ENCODE results near the gene PDE2A. TPM values are rescaled to one million over a fixed set of nuclear protein-coding genes. Genes with fewer than 3 reads are reported as not detected.

Gene PDE2A
- total RNA-seq, 4 donors from 2014 or later, result 13.8 to 185 (median 94.2) TPM

GRCh38 chr11:72684236-72684912, 10.2 kb upstream of the PDE2A start:
- peak overlapping the region; percentile 43 to 75 for H3K27ac ChIP-seq
- peak; percentile 64 to 68 for DNase-seq

GRCh38 chr11:72683782-72684200, 9.6 kb upstream of the PDE2A start:
- intact Hi-C loops (cut with DNase I; ENCODE audit: low total_unique reads), result no loop called here
- H3K4me3 ChIP-seq, result no peak overlapping the region
- peak overlapping the region; percentile 43 to 75 for H3K27ac ChIP-seq
- peak; percentile 58 to 68 for DNase-seq
- peak in 1 of 2 donors; percentile 15 for TF ChIP-seq POLR2A (IDR thresholded peaks at IDR 0.05)
- TF ChIP-seq CTCF (IDR thresholded peaks at IDR 0.05), result peak; percentile 83 to 95 (median 88)
- no peaks in the 10 kb centered on the region for H3K36me3 ChIP-seq
- H3K4me1 ChIP-seq, result no peaks in the 10 kb centered on the region
- H3K9me3 ChIP-seq, result no peaks in the 10 kb centered on the region
- no peaks in the 10 kb centered on the region for H3K27me3 ChIP-seq

More at GRCh38 chr11:72684236-72684912, 10.2 kb upstream of the PDE2A start:
- intact Hi-C loops (cut with DNase I; ENCODE audit: low total_unique reads), result no loop called here
- H3K36me3 ChIP-seq, result no peaks in the 10 kb centered on the region
- TF ChIP-seq CTCF (IDR thresholded peaks at IDR 0.05) (peak in 3 of 4 experiments; percentile 50 to 55 (median 55)), POLR2A (IDR thresholded peaks at IDR 0.05) (no peak)
- H3K9me3 ChIP-seq, result no peaks in the 10 kb centered on the region
- H3K4me3 ChIP-seq, result no peak overlapping the region
- no peaks in the 10 kb centered on the region for H3K27me3 ChIP-seq
- no peaks in the 10 kb centered on the region for H3K4me1 ChIP-seq

- Histone ChIP-seq H3K4me1 (no peaks in the 10 kb centered on the region), H3K4me3 (no peak overlapping the region), H3K27me3 (peaks cover 0 to 6% of the 10 kb centered on the region in 2 donors), H3K27ac (no peak overlapping the region), H3K9me3 (no peaks in the 10 kb centered on the region), H3K36me3 (no peaks in the 10 kb centered on the region)
- TF ChIP-seq CTCF (IDR thresholded peaks at IDR 0.05), result no peak
- TF ChIP-seq POLR2A (IDR thresholded peaks at IDR 0.05), result no peak
- intact Hi-C loops (cut with DNase I; ENCODE audit: low total_unique reads), result no loop called here
- no peak for DNase-seq
Measured at GRCh38 chr11:72682858-72683243, 8.6 kb upstream of the PDE2A start.

- Histone ChIP-seq H3K27ac (no peak overlapping the region), H3K27me3 (peaks cover 0 to 11% of the 10 kb centered on the region in 2 donors), H3K36me3 (no peaks in the 10 kb centered on the region), H3K4me1 (no peaks in the 10 kb centered on the region), H3K9me3 (no peaks in the 10 kb centered on the region), H3K4me3 (no peak overlapping the region)
- intact Hi-C loops (cut with DNase I; ENCODE audit: low total_unique reads), result no loop called here
- no peak for TF ChIP-seq CTCF (IDR thresholded peaks at IDR 0.05)
- no peak for DNase-seq
Measured at GRCh38 chr11:72682238-72682857, 8.1 kb upstream of the PDE2A start.

Data from uterus (tissue), 4 donors.